Adipocyte (in vitro differentiated cells): Measurements from ENCODE around the gene FBN3.
A peak's percentile ranks its signal among the peaks of the same experiment; 100 is the strongest.

Experiments used
- DNase-seq: peaks from one replicate; pipeline ENCODE4 v3.0.0-alpha.2; 2015; ENCODE audit warnings: low read depth
- H3K27me3 ChIP-seq: replicated peaks from 2 replicates; pipeline ENCODE4 v1.7.0; 2013; ENCODE audit warnings: mild to moderate bottlenecking, low read length, moderate library complexity; ENCODE audit not compliant: control insufficient read depth, insufficient read depth
- H3K36me3 ChIP-seq: 2 replicates; pipeline ENCODE4 v1.7.0; 2013; ENCODE audit warnings: low read length, mild to moderate bottlenecking, moderate library complexity; ENCODE audit not compliant: control insufficient read depth, insufficient read depth, severe bottlenecking
- H3K4me1 ChIP-seq: 2 replicates; pipeline ENCODE4 v1.7.0; 2013; ENCODE audit warnings: mild to moderate bottlenecking, low read length, moderate library complexity; ENCODE audit not compliant: control insufficient read depth, insufficient read depth
- H3K4me3 ChIP-seq: 2 replicates; pipeline ENCODE4 v1.7.0; 2013; ENCODE audit warnings: mild to moderate bottlenecking, low read length, moderate library complexity
- H3K9ac ChIP-seq: 2 replicates; pipeline ENCODE4 v1.7.0; 2013; ENCODE audit warnings: mild to moderate bottlenecking, low read length, moderate library complexity
- H3K9me3 ChIP-seq: 2 replicates; pipeline ENCODE4 v1.7.0; 2013; ENCODE audit warnings: mild to moderate bottlenecking, low read length, moderate library complexity; ENCODE audit not compliant: control insufficient read depth

Gene FBN3

GRCh38 chr19:8149261-8150094 lies at the start of gene FBN3:
Gene FBN3 (minus strand): TSS chr19:8149592. CDS start chr19:8147480, 2,112 bp downstream.
- no peaks in the 10 kb centered on the region for H3K9me3 ChIP-seq
- H3K9ac ChIP-seq: no peak within 1 kb of the TSS
- H3K27me3 ChIP-seq: peaks cover 60% of the 10 kb centered on the region
- H3K4me1 ChIP-seq: no peaks in the 10 kb centered on the region
- H3K4me3 ChIP-seq: no peak within 1 kb of the TSS
- no peaks in the 10 kb centered on the region for H3K36me3 ChIP-seq
- DNase-seq: no peak

- no peaks in the 10 kb centered on the region for H3K36me3 ChIP-seq
- DNase-seq: no peak
- no peak overlapping the region for H3K9ac ChIP-seq
- H3K27me3 ChIP-seq: no peaks in the 10 kb centered on the region
- H3K9me3 ChIP-seq: no peaks in the 10 kb centered on the region
- H3K4me1 ChIP-seq: no peaks in the 10 kb centered on the region
- no peak overlapping the region for H3K4me3 ChIP-seq
Observed at GRCh38 chr19:8196271-8196927, 47.0 kb upstream of the FBN3 start.

GRCh38 chr19:8194528-8195267 lies 45.3 kb upstream of the FBN3 start:
- H3K4me3 ChIP-seq: no peak overlapping the region
- no peaks in the 10 kb centered on the region for H3K27me3 ChIP-seq
- H3K9ac ChIP-seq: no peak overlapping the region
- H3K9me3 ChIP-seq: no peaks in the 10 kb centered on the region
- H3K36me3 ChIP-seq: no peaks in the 10 kb centered on the region
- DNase-seq: no peak
- H3K4me1 ChIP-seq: no peaks in the 10 kb centered on the region

DNA sequence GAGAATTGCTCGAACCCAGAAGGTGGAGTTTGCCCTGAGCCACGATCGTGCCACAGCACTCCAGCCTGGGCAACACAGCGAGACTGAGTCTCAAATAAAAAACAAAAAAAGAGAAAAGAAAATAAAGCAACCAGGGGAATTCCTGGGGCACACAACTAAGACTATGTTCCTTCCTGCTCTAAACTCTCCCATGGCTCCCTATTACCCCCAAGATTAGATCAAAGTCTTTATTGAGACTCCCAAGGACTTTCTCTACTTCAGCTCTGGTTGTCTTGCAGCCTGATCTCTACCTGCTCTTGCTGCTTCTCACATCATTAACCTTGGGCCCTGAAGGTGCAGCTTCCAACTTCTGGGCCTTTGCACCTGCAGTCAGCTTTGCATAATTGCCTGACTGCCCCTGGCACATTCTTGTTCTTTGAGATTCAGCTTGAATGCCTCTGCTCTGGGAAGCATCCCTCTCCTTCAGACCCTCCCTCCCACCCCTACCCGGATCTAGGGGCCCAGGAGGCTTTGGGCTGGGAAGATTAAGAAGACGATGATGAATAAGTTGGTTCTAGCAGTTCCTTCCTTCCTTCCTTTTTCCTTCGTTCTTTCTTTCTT lies 42.9 kb upstream of the FBN3 start:
- no peaks in the 10 kb centered on the region for H3K27me3 ChIP-seq
- DNase-seq: no peak
- H3K4me1 ChIP-seq: no peaks in the 10 kb centered on the region
- no peaks in the 10 kb centered on the region for H3K36me3 ChIP-seq
- H3K4me3 ChIP-seq: no peak overlapping the region
- H3K9ac ChIP-seq: no peak overlapping the region
- H3K9me3 ChIP-seq: no peaks in the 10 kb centered on the region

GRCh38 chr19:8185343-8186068 lies 36.1 kb upstream of the FBN3 start:
- H3K36me3 ChIP-seq: no peaks in the 10 kb centered on the region
- DNase-seq: peak; percentile 58
- no peaks in the 10 kb centered on the region for H3K27me3 ChIP-seq
- no peaks in the 10 kb centered on the region for H3K4me1 ChIP-seq
- no peak overlapping the region for H3K9ac ChIP-seq
- H3K9me3 ChIP-seq: no peaks in the 10 kb centered on the region
- no peak overlapping the region for H3K4me3 ChIP-seq

DNA sequence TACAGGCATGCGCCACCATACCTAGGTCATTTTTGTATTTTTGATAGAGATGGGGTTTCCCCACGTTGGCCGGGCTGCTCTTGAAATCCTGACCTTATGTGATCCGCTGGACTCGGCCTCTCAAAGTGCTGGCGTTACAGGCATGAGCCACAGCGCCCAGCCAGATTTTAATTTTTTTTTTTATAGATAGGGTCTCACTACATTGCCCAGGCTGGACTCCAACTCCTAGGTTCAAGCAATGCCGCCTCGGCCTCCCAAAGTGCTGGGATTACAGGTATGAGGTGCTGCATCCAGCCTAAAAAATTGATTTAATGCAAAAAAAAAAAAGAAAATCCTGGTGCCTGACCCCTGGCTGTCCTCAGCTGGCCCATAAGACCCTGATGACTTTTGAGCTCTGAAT lies 34.9 kb upstream of the FBN3 start:
- no peaks in the 10 kb centered on the region for H3K4me1 ChIP-seq
- no peaks in the 10 kb centered on the region for H3K27me3 ChIP-seq
- no peaks in the 10 kb centered on the region for H3K36me3 ChIP-seq
- DNase-seq: no peak
- H3K9ac ChIP-seq: no peak overlapping the region
- no peak overlapping the region for H3K4me3 ChIP-seq
- H3K9me3 ChIP-seq: no peaks in the 10 kb centered on the region

DNA sequence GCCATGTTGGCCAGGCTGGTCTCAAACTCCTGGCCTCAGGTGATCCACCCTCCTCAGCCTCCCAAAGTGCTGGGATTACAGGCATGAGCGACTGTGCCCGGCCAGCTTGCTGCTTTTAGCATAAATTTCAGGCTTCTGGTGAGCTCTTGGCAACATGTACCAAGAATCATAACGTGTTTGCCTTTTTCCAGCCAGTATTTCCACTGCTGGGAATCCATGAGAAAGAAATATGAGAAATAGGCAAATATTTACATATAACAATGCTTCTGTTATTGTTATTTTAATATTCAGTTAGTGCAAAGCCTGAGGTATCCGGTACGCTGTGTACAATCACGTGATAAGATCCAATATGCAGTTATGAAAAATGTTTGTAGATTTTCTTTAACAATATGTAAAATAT lies 30.6 kb upstream of the FBN3 start:
- H3K4me3 ChIP-seq: no peak overlapping the region
- H3K36me3 ChIP-seq: no peaks in the 10 kb centered on the region
- no peaks in the 10 kb centered on the region for H3K27me3 ChIP-seq
- no peaks in the 10 kb centered on the region for H3K9me3 ChIP-seq
- H3K4me1 ChIP-seq: no peaks in the 10 kb centered on the region
- H3K9ac ChIP-seq: no peak overlapping the region
- DNase-seq: no peak

- Histone ChIP-seq H3K27me3 (peaks cover 9% of the 10 kb centered on the region), H3K4me3 (no peak overlapping the region), H3K9me3 (no peaks in the 10 kb centered on the region), H3K4me1 (no peaks in the 10 kb centered on the region), H3K36me3 (no peaks in the 10 kb centered on the region), H3K9ac (no peak overlapping the region)
- no peak for DNase-seq
Observed at GRCh38 chr19:8174706-8175105, 25.3 kb upstream of the FBN3 start.

DNA sequence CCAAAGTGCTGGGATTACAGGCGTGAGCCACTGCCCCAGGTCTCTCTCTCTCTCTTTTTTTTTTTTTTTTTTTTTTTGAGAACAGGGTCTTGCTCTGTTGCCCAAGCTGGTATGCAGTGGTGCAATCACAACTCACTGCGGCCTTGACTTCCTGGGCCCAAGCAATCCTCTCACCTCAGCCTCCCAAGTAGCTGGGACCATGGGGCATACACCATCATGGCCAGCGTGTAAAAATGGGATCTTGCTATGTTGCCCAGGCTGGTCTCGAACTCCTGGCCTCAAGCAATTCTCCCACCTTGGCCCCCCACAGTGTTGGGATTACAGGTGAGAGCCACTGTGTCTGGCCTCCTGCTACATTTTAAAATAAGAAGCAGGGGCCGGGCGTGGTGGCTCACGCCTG lies 19.1 kb upstream of the FBN3 start:
- Histone ChIP-seq H3K36me3 (no peaks in the 10 kb centered on the region), H3K9me3 (no peaks in the 10 kb centered on the region), H3K9ac (no peak overlapping the region), H3K4me3 (no peak overlapping the region), H3K4me1 (peaks cover 9% of the 10 kb centered on the region), H3K27me3 (peaks cover 9% of the 10 kb centered on the region)
- DNase-seq: no peak

DNA sequence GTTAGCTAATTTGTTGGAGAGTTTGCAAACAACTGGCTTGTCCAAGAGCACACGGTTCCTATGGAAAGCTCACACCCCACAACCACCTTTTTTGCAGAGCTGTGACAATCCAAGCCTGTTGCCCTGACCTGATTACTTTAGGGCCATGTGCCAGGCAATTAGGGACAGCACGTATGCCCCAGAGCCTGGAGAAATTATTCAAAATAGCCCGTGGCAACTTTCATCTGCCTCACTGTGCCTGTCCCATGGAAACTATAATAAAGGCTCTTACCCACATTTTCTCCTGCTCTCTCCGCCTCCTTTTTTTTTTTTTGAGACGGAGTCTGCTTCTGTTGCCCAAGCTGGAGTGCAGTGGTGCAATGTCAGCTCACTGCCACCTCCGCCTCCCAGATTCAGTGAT lies 18.6 kb upstream of the FBN3 start:
- Histone ChIP-seq H3K27me3 (peaks cover 9% of the 10 kb centered on the region), H3K4me1 (peaks cover 9% of the 10 kb centered on the region), H3K36me3 (no peaks in the 10 kb centered on the region), H3K4me3 (no peak overlapping the region), H3K9me3 (no peaks in the 10 kb centered on the region), H3K9ac (no peak overlapping the region)
- DNase-seq: no peak
